ENCODE data around the gene DHX30.
A peak's percentile ranks its signal among the peaks of the same experiment; 100 is the strongest.
"Not testable (repeated sequence)": the region's sequence is repeated elsewhere in the genome, so short reads cannot be mapped to it uniquely, and the experiment has no call there.

The DHX30 gene

GRCh38 chr3:47802734-47803479, at the start of gene DHX30:
DHX30 (plus strand) TSS chr3:47803138; CDS start chr3:47810684, 7,546 bp downstream.
- peak; percentile 86 for DNase-seq (ENCODE audit: low read depth)

- DNase-seq (ENCODE audit: low read depth), result no peak
Measured at GRCh38 chr3:47758261-47759025, 44.5 kb upstream of the DHX30 start.

- not testable (repeated sequence) for DNase-seq (ENCODE audit: low read depth)
Measured at GRCh38 chr3:47760207-47760606, 42.7 kb upstream of the DHX30 start.

- no peak for DNase-seq (ENCODE audit: low read depth)
Measured at GRCh38 chr3:47761046-47761445, 41.9 kb upstream of the DHX30 start.

- peak; percentile 34 for DNase-seq (ENCODE audit: low read depth)
Measured at GRCh38 chr3:47762233-47762632, 40.7 kb upstream of the DHX30 start.

GRCh38 chr3:47766186-47766585, 36.8 kb upstream of the DHX30 start:
- DNase-seq (ENCODE audit: low read depth), result no peak

GRCh38 chr3:47772047-47772446, 30.9 kb upstream of the DHX30 start:
- no peak for DNase-seq (ENCODE audit: low read depth)

GRCh38 chr3:47772788-47773187, 30.1 kb upstream of the DHX30 start:
- no peak for DNase-seq (ENCODE audit: low read depth)

GRCh38 chr3:47778746-47779145, 24.2 kb upstream of the DHX30 start:
- no peak for DNase-seq (ENCODE audit: low read depth)

GRCh38 chr3:47780741-47781684, 21.9 kb upstream of the DHX30 start:
- DNase-seq (ENCODE audit: low read depth), result peak; percentile 24

GRCh38 chr3:47781685-47782445, 21.1 kb upstream of the DHX30 start, which contains the start of gene SMARCC1:
SMARCC1 (minus strand) TSS chr3:47781893; CDS start chr3:47781797, 96 bp downstream.
- DNase-seq (ENCODE audit: low read depth), result peak; percentile 95

GRCh38 chr3:47782446-47783308, 20.3 kb upstream of the DHX30 start:
- no peak for DNase-seq (ENCODE audit: low read depth)

- DNase-seq (ENCODE audit: low read depth), result no peak
Measured at GRCh38 chr3:47783673-47784072, 19.3 kb upstream of the DHX30 start.

GRCh38 chr3:47791193-47791855, 11.6 kb upstream of the DHX30 start:
- DNase-seq (ENCODE audit: low read depth), result no peak

- no peak for DNase-seq (ENCODE audit: low read depth)
Measured at GRCh38 chr3:47792699-47793098, 10.2 kb upstream of the DHX30 start.

GRCh38 chr3:47794544-47794943, 8.4 kb upstream of the DHX30 start:
- DNase-seq (ENCODE audit: low read depth), result peak; percentile 73

- no peak for DNase-seq (ENCODE audit: low read depth)
Measured at GRCh38 chr3:47799733-47800132, 3.2 kb upstream of the DHX30 start.

- DNase-seq (ENCODE audit: low read depth), result no peak
Measured at GRCh38 chr3:47803480-47804025, 615 bp downstream of the DHX30 start.

- no peak for DNase-seq (ENCODE audit: low read depth)
Measured at GRCh38 chr3:47804577-47804976, 1.6 kb downstream of the DHX30 start.

Measured in amniotic epithelial cell (primary cell).